ENCODE measurements around the gene CEACAM8.

GRCh38 chr19:42594617-42595489 lies at the start of gene CEACAM8:
- TF ChIP-seq POLR2AphosphoS5 (IDR thresholded peaks at IDR 0.05; ENCODE audit: low read depth, low read length) (no peak), POLR2A (IDR thresholded peaks at IDR 0.05; ENCODE audit: low read depth, low read length) (no peak)

Data from GM12891 (cell line).